Suprapubic skin (tissue), 4 donors: Measurements from ENCODE around the gene LRRC47. TPM values are rescaled to one million over a fixed set of nuclear protein-coding genes. Genes with fewer than 3 reads are reported as not detected.

Experiments used
- DNase-seq, 2 donors: peaks; one replicate each; pipeline ENCODE4 v3.0.0-alpha.2; 2019; ENCODE audit warnings: low spot score in 2 of 2
- H3K27ac ChIP-seq: fragments of 200-600 bp; sonication (generic); one replicate; pipeline ENCODE4 v1.5.1; 2019
- H3K27me3 ChIP-seq: fragments of 200-600 bp; sonication (generic); one replicate; pipeline ENCODE4 v1.5.1; 2019
- H3K36me3 ChIP-seq: fragments of 200-600 bp; sonication (generic); one replicate; pipeline ENCODE4 v1.5.1; 2019
- H3K4me1 ChIP-seq: fragments of 200-600 bp; sonication (generic); one replicate; pipeline ENCODE4 v1.5.1; 2019
- H3K4me3 ChIP-seq: fragments of 200-600 bp; sonication (generic); one replicate; pipeline ENCODE4 v1.5.1; 2019; ENCODE audit warnings: mild to moderate bottlenecking
- H3K9me3 ChIP-seq: fragments of 200-600 bp; sonication (generic); one replicate; pipeline ENCODE4 v1.5.1; 2019
- CTCF ChIP-seq, 2 donors: fragments of 200-600 bp in 1 of 2; fragments of 450-650 bp in 1 of 2; sonication (generic) in 1 of 2; IDR thresholded peaks; one replicate each; pipeline ENCODE4 v1.5.1; 2016 to 2019; ENCODE audit warnings: antibody characterized with exemption in 2 of 2, mild to moderate bottlenecking in 1 of 2, moderate library complexity in 1 of 2
- EP300 ChIP-seq: sonication (generic); formaldehyde crosslinking; IDR thresholded peaks from one replicate; pipeline ENCODE4 v1.6.1; 2017; ENCODE audit warnings: antibody characterized with exemption
- POLR2A ChIP-seq, 2 donors: fragments of 450-650 bp; IDR thresholded peaks; one replicate each; pipeline ENCODE4 v1.6.1; 2017; ENCODE audit warnings: antibody characterized with exemption in 2 of 2, mild to moderate bottlenecking in 2 of 2, moderate library complexity in 2 of 2
- POLR2AphosphoS5 ChIP-seq, 3 donors: sonication (generic); formaldehyde crosslinking; IDR thresholded peaks; one replicate each; pipeline ENCODE4 v1.6.1; 2017; ENCODE audit warnings: antibody characterized with exemption in 3 of 3
- WGBS: methylation state at CpG from one replicate; pipeline ENCODE4 v1.1.5; 2018; 5-methylcytosine and 5-hydroxymethylcytosine counted together
- total RNA-seq, 4 donors: library from RNA; depleted of rRNA; stranded (reverse); fragments of >200 nt; gene quantifications; one replicate each; pipeline ENCODE4 v1.1.0, GENCODE V29; 2016

The LRRC47 gene
- total RNA-seq, 4 donors from 2014 or later, result 36.4 to 53.0 (median 41.4) TPM

GRCh38 chr1:3762151-3762872 is 34.0 kb downstream of the LRRC47 start:
- DNase-seq, result peak; percentile 46 to 72
- Histone ChIP-seq H3K4me1 (no peaks in the 10 kb centered on the region), H3K36me3 (no peaks in the 10 kb centered on the region), H3K4me3 (no peak overlapping the region), H3K9me3 (no peaks in the 10 kb centered on the region), H3K27ac (no peak overlapping the region), H3K27me3 (peaks cover 49% of the 10 kb centered on the region)
- TF ChIP-seq EP300 (no peak), POLR2A (IDR thresholded peaks at IDR 0.05) (no peak), CTCF (IDR thresholded peaks at IDR 0.05) (no peak), POLR2AphosphoS5 (IDR thresholded peaks at IDR 0.05) (no peak)
- WGBS, result 80% methylated on average over 2 of the region's 15 CpGs

- no peak for TF ChIP-seq EP300
- no peak for TF ChIP-seq CTCF (IDR thresholded peaks at IDR 0.05)
- no peak for TF ChIP-seq POLR2AphosphoS5 (IDR thresholded peaks at IDR 0.05)
- no peak for TF ChIP-seq POLR2A (IDR thresholded peaks at IDR 0.05)
- no peaks in the 10 kb centered on the region for H3K36me3 ChIP-seq
- H3K27ac ChIP-seq, result no peak overlapping the region
- DNase-seq, result peak; percentile 46 to 71
- no peaks in the 10 kb centered on the region for H3K9me3 ChIP-seq
- H3K4me3 ChIP-seq, result no peak overlapping the region
- peaks cover 47% of the 10 kb centered on the region for H3K27me3 ChIP-seq
- WGBS, result 86% methylated on average over 12 of the region's 17 CpGs
- H3K4me1 ChIP-seq, result no peaks in the 10 kb centered on the region
Measured at GRCh38 chr1:3761296-3762010, 34.8 kb downstream of the LRRC47 start.

GRCh38 chr1:3759796-3760195 is 36.5 kb downstream of the LRRC47 start:
- Histone ChIP-seq H3K27me3 (peaks cover 44% of the 10 kb centered on the region), H3K9me3 (no peaks in the 10 kb centered on the region), H3K4me1 (no peaks in the 10 kb centered on the region), H3K36me3 (no peaks in the 10 kb centered on the region), H3K27ac (no peak overlapping the region), H3K4me3 (no peak overlapping the region)
- DNase-seq, result no peak
- 47% methylated on average over 6 of the region's 6 CpGs for WGBS
- TF ChIP-seq POLR2AphosphoS5 (IDR thresholded peaks at IDR 0.05), result no peak
- no peak for TF ChIP-seq POLR2A (IDR thresholded peaks at IDR 0.05)
- TF ChIP-seq CTCF (IDR thresholded peaks at IDR 0.05), result no peak
- no peak for TF ChIP-seq EP300

- Histone ChIP-seq H3K4me1 (no peaks in the 10 kb centered on the region), H3K36me3 (no peaks in the 10 kb centered on the region), H3K27me3 (peaks cover 50% of the 10 kb centered on the region), H3K27ac (no peak overlapping the region), H3K9me3 (no peaks in the 10 kb centered on the region), H3K4me3 (no peak overlapping the region)
- DNase-seq, result no peak
- WGBS, result 63% methylated on average over 6 of the region's 6 CpGs
- TF ChIP-seq EP300 (no peak), POLR2AphosphoS5 (IDR thresholded peaks at IDR 0.05) (no peak), CTCF (IDR thresholded peaks at IDR 0.05) (no peak), POLR2A (IDR thresholded peaks at IDR 0.05) (no peak)
Measured at GRCh38 chr1:3759164-3759563, 37.1 kb downstream of the LRRC47 start.

- Histone ChIP-seq H3K36me3 (no peaks in the 10 kb centered on the region), H3K27me3 (peaks cover 46% of the 10 kb centered on the region), H3K4me1 (no peaks in the 10 kb centered on the region), H3K9me3 (no peaks in the 10 kb centered on the region), H3K4me3 (no peak overlapping the region), H3K27ac (no peak overlapping the region)
- no peak for DNase-seq
- TF ChIP-seq POLR2A (IDR thresholded peaks at IDR 0.05), result no peak
- 80% methylated on average over 21 of the region's 21 CpGs for WGBS
Measured at GRCh38 chr1:3756394-3756793, 39.9 kb downstream of the LRRC47 start.
